Right cardiac atrium (tissue), 5 donors: ENCODE data around the gene PSMD5. TPM values are rescaled to one million over a fixed set of nuclear protein-coding genes. Genes with fewer than 3 reads are reported as not detected.

Source experiments
- ATAC-seq, 2 donors: fragments of 200-7000 bp; cut with Tn5 transposase; one replicate each; pipeline versions ENCODE4 v1.8.0 to v1.9.1; 2020; ENCODE audit warnings: moderate library complexity in 2 of 2, mild to moderate bottlenecking in 1 of 2
- DNase-seq, 3 donors: peaks; one replicate each; pipeline ENCODE4 v3.0.0-alpha.2; 2020
- H3K27ac ChIP-seq: one replicate; pipeline ENCODE4 v1.5.1; 2013; ENCODE audit warnings: mild to moderate bottlenecking, low read length, control low read depth, moderate library complexity
- H3K27me3 ChIP-seq: one replicate; pipeline ENCODE4 v1.6.1; 2013; ENCODE audit not compliant: control insufficient read depth, insufficient read depth
- H3K4me1 ChIP-seq: one replicate; pipeline ENCODE4 v1.6.1; 2013; ENCODE audit warnings: low read length; ENCODE audit not compliant: control insufficient read depth, insufficient read depth
- H3K4me3 ChIP-seq: one replicate; pipeline ENCODE4 v1.5.1; 2013; ENCODE audit warnings: low read length, control low read depth
- H3K9me3 ChIP-seq: one replicate; pipeline ENCODE4 v1.6.1; 2013; ENCODE audit warnings: low read length; ENCODE audit not compliant: control insufficient read depth
- WGBS: extraction: QIAGEN DNeasy Blood & Tissue Kit; methylation state at CpG from one replicate; pipeline ENCODE4 v1.1.7; 2013; 5-methylcytosine and 5-hydroxymethylcytosine counted together
- intact Hi-C, 4 donors: fragments of 100-400 bp; cut with DNase I; formaldehyde crosslinking; loops; one replicate each; pipeline versions ENCODE4 v1.11.0 to v1.14.0; 2022 to 2023
- polyA plus RNA-seq: library from polyadenylated mRNA; stranded (reverse); fragments of 200-250 nt; gene quantifications from one replicate; pipeline ENCODE4 v1.2.3, GENCODE V29; 2013
- total RNA-seq, 4 donors: library from RNA; stranded (reverse); fragmentation: NEBNext Ultra II Directional; extraction: Animal tissue kit (Norgen Biotek cat#: 25700); gene quantifications; one replicate each; pipeline ENCODE4 v1.2.1, GENCODE V29; 2021
- donor health status: healthy with polysubstance abuse.
- donor health status: DM: no; HTN: yes; CAD: no.
- donor health status: DM: no; HTN: no; CAD: no.
- donor health status: DM: no; HTN: yes; CAD: no; lungs with severe emphysema.
- donor health status: DM: yes; HTN: yes; CAD: no.

Gene PSMD5
- total and polyA plus RNA-seq, 5 donors, result 8.7 to 26.0 (median 22.1) TPM

DNA sequence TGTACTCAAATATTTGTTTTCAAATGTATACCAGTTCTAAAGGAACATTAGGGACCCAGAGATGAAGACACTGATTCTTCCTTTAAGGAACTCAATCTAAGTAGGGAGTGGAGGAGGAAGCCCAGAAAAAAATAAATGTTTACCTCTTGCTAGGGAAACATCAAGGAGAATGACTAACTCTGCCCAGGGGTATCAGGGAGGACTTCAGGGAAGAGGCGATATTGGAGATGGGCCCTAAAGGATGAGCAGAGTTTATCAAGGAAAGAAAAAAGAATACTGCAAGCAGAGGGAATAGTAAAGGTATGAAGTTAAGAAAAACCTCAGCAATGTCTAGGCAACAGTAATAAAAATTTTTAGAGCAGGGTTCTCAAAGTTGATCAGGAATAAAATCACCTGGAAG, 65.9 kb downstream of the PSMD5 start:
- Histone ChIP-seq H3K27me3 (no peaks in the 10 kb centered on the region), H3K4me3 (no peak overlapping the region), H3K27ac (no peak overlapping the region), H3K9me3 (no peaks in the 10 kb centered on the region), H3K4me1 (no peaks in the 10 kb centered on the region)
- intact Hi-C loops, result no loop called here
- WGBS, result 100% methylated on average over 1 of the region's 1 CpG
- ATAC-seq, result no peak
- DNase-seq, result no peak

DNA sequence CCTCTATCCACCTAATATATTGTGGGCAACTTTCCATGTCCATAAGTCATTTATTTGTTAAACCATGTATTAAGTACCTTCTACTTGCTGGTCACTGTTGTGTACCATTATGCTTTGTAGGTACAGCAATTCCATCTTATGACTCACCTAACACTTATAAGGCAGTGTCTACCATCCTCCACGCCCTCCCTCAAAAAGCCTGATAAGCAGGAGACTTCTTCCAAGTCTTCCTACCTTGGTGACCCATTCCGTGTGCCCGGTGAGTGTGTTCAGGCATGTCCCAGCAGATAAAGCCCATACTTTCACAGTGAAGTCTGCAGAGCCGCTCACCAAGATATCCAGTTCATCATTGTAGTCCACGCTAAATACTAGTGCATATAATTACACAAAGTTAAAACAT, 66.9 kb downstream of the PSMD5 start:
- Histone ChIP-seq H3K4me1 (no peaks in the 10 kb centered on the region), H3K4me3 (no peak overlapping the region), H3K27me3 (no peaks in the 10 kb centered on the region), H3K27ac (no peak overlapping the region), H3K9me3 (no peaks in the 10 kb centered on the region)
- no peak for ATAC-seq
- DNase-seq, result no peak
- intact Hi-C loops, result no loop called here
- WGBS, result 92% methylated on average over 5 of the region's 5 CpGs

DNA sequence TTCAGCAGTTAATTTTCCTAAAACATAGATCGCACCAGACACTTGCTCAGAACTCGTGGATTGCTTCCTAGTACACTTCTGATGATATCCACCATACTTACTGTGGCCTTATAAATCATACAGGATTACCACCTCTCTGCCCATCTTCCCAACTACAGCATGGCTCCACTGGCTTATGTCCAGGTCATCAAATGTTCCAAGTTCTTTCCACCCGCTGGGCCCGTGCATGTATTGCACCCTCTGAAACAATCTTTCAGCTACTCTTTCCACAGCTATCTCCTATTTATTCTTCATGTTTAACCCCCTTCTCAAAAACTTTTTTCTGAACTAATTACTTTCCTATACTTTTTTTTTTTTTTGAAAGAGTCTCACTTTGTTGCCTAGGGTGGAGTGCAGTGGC, 68.0 kb downstream of the PSMD5 start:
- Histone ChIP-seq H3K27me3 (no peaks in the 10 kb centered on the region), H3K4me1 (no peaks in the 10 kb centered on the region), H3K9me3 (no peaks in the 10 kb centered on the region), H3K4me3 (no peak overlapping the region), H3K27ac (no peak overlapping the region)
- DNase-seq (no peak), ATAC-seq (no peak)
- WGBS, result 84% methylated on average over 4 of the region's 4 CpGs
- intact Hi-C loops, result no loop called here

DNA sequence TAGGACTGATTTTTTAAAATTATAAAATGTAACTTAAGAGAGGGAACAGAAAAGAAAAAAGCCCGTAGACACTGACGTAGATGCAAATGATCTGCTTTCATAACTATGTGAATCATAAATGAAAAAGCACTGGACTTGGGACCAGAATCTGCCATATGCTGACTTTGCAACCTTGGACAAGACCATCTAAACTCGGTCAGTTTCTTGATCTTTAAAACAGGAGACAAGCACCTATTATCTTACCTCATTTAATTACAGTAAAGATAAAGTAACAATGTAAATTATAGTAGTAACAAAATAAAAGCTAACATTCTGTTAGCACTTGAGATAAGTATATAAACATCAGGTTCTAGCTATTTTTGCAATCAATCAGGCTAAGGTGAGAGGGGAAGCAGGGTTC, 69.5 kb downstream of the PSMD5 start:
- intact Hi-C loops, result no loop called here
- Histone ChIP-seq H3K9me3 (no peaks in the 10 kb centered on the region), H3K4me3 (no peak overlapping the region), H3K27me3 (no peaks in the 10 kb centered on the region), H3K4me1 (no peaks in the 10 kb centered on the region), H3K27ac (no peak overlapping the region)
- ATAC-seq (no peak), DNase-seq (no peak)
- 89% methylated on average over 3 of the region's 3 CpGs for WGBS

DNA sequence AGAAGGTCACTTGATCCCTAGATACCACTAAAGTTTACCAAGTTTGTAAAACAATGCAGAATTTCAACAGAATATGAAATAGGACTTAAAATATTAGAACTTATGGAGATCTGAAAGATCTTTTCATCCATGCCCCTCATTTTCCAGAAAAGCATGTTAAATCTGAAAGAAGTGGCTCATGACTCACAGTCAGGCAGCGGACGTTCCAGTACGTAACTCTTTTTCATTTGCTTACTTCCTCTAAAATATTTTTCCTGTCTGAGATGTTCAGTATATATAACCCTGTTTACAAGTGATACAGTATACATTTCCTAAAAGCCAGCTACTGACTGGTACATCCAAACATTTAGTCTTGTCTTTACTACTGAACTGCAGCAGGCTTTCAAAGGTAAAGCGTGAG, 71.8 kb downstream of the PSMD5 start:
- no peak for ATAC-seq
- no peak for DNase-seq
- intact Hi-C loops, result no loop called here
- Histone ChIP-seq H3K4me1 (no peaks in the 10 kb centered on the region), H3K27me3 (no peaks in the 10 kb centered on the region), H3K4me3 (no peak overlapping the region), H3K27ac (no peak overlapping the region), H3K9me3 (no peaks in the 10 kb centered on the region)
- WGBS, result 95% methylated on average over 4 of the region's 4 CpGs

DNA sequence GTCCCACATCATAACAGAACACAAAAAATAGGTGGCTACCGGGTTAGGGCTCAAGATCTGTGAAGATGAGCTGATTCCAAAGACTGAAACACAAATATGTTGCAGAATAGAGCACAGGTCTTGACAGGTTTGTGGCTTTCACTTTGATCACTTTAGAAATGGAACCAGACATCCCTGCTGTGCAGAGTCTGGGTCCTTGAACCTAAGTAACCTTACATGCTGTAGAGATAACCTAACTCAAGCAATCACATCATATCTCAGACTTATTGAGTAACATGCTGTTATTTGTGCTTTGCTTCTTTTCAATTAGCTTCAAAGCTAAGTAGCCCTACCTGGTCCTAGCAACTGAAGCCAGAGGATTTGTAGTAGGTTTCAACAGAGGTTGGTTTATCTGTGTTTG, 73.8 kb downstream of the PSMD5 start:
- ATAC-seq (no peak), DNase-seq (no peak)
- Histone ChIP-seq H3K4me1 (no peaks in the 10 kb centered on the region), H3K4me3 (no peak overlapping the region), H3K27me3 (no peaks in the 10 kb centered on the region), H3K9me3 (no peaks in the 10 kb centered on the region), H3K27ac (no peak overlapping the region)
- intact Hi-C loops, result no loop called here
- WGBS, result 91% methylated on average over 1 of the region's 1 CpG

DNA sequence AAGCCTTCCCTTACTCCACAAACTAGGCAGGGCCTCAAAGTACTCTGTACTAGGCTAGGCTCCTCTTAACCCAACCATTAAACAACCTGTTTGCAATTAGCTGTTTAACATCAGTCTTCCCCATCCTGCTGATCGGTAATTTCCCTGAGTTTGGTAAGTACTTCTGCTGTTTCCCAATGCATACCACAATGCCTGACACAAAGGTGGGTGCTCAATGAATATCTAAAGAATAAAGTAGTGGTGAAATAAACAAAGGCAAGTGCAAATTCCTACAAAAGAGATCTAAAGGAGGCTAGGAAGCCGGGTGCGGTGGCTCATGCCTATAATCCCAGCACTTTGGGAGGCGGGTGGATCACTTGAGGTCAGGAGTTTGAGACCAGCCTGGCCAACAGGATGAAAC, 74.5 kb downstream of the PSMD5 start:
- no peak overlapping the region for H3K4me3 ChIP-seq
- no peaks in the 10 kb centered on the region for H3K4me1 ChIP-seq
- intact Hi-C loops, result no loop called here

DNA sequence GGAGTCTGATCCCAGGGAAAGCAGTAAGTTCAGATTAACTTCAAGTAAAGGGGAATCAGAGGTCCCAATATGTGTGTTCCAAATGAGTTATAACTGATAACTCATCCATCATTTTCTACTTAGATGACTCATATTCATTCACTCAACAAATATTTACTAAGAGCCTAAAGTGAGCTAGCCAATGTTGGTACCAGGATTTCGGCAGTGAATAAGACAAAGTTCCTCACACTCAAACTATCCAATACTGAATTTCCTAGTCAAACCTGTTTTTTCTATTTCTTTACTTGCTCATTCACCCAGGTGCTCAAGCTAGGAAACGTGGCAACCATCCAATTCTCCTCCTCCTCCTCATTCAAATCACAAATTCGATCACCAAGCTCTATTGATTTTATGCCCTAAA, 75.3 kb downstream of the PSMD5 start:
- Histone ChIP-seq H3K27me3 (no peaks in the 10 kb centered on the region), H3K9me3 (no peaks in the 10 kb centered on the region), H3K4me3 (no peak overlapping the region), H3K27ac (no peak overlapping the region), H3K4me1 (no peaks in the 10 kb centered on the region)
- DNase-seq (no peak), ATAC-seq (no peak)
- WGBS, result 95% methylated on average over 3 of the region's 3 CpGs
- intact Hi-C loops, result no loop called here

More for the DNA sequence above, 74.5 kb downstream of the PSMD5 start:
- DNase-seq, result no peak
- ATAC-seq, result no peak
- Histone ChIP-seq H3K27me3 (no peaks in the 10 kb centered on the region), H3K9me3 (no peaks in the 10 kb centered on the region), H3K27ac (no peak overlapping the region)
- 97% methylated on average over 4 of the region's 4 CpGs for WGBS

Other genes starting within 250 kb of the PSMD5 start
- 10 to 100 TPM; 11.5 to 15.1 (median 13.7) TPM for gene MEGF9, start 128.5 kb downstream of the PSMD5 start, total RNA-seq
- 6.2 TPM for gene MEGF9, start 128.5 kb downstream of the PSMD5 start, polyA plus RNA-seq
- gene FBXW2, start 49.5 kb downstream of the PSMD5 start, total RNA-seq, result 10 to 100 TPM; 44.5 to 52.5 (median 47.3) TPM
- 13.9 TPM for gene FBXW2, start 49.5 kb downstream of the PSMD5 start, polyA plus RNA-seq
- 10 to 100 TPM; 16.0 to 21.3 (median 19.7) TPM for gene PHF19, start 34.3 kb upstream of the PSMD5 start, total RNA-seq
- gene PHF19, start 34.3 kb upstream of the PSMD5 start, polyA plus RNA-seq, result 16.2 TPM
- gene TRAF1, start 83.9 kb upstream of the PSMD5 start, total RNA-seq, result 1 to 10 TPM; 4.1 to 6.1 (median 5.1) TPM
- 3.9 TPM for gene TRAF1, start 83.9 kb upstream of the PSMD5 start, polyA plus RNA-seq
- gene C5, start 207.4 kb upstream of the PSMD5 start, total RNA-seq, result 1 to 10 TPM in 3 of 4 donors, under 1 TPM in 1; 0.67 to 1.9 (median 1.5) TPM
- gene C5, start 207.4 kb upstream of the PSMD5 start, polyA plus RNA-seq, result 0.97 TPM
- gene CNTRL, start 232.0 kb upstream of the PSMD5 start, total RNA-seq, result 1 to 10 TPM; 5.4 to 6.4 (median 5.4) TPM
- 3.4 TPM for gene CNTRL, start 232.0 kb upstream of the PSMD5 start, polyA plus RNA-seq